ENCODE data around the gene ZNF416.

The ZNF416 gene

DNA sequence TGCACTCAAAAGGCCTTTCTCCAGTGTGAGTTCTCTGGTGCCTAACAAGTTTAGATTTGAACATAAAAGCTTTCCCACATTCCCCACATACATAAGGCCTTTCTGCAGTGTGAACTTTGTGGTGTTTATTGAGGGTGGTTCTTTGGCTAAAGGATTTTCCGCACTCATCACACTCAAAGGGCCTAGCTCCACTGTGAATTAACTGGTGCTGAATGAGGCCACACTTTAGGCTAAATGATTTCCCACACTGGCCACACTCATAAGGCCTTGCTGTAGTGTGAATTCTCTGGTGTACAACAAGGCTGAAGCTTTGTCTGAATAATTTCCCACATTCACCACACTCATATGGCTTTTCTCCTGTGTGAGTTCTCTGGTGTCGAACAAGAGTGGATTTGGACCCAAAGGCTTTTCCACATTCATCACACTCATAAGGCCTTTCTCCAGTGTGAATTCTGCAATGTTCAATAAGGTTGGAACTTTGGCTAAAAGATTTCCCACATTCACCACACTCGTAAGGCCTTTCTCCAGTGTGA lies 6.2 kb downstream of the ZNF416 start:
- peaks cover 3% of the 10 kb centered on the region for H3K4me1 Mint-ChIP-seq (ENCODE audit: low read depth)
- H3K4me3 Mint-ChIP-seq = no peak overlapping the region

DNA sequence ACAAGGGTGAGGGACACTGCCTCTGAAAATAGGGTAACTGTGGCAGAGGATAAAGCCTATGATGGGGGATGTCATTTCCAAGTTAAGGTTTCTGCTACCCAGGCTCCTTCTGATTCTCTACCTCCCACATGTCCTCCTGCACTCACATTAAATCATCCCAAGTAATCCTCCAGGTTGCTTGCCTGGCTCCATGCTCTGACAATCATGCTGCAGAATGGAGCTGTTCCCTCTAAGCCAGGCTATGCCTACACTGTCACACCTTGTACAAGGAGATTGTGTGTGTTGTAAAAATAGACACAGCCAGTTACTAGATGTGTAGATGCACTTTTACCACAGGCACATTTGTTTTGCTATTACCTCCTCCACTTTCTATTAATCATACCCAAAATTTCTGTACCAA lies 8.0 kb downstream of the ZNF416 start:
- H3K4me1 Mint-ChIP-seq (ENCODE audit: low read depth) = no peaks in the 10 kb centered on the region
- peaks cover 92% of the 10 kb centered on the region for H3K9me3 Mint-ChIP-seq

More for the DNA sequence above, 6.2 kb downstream of the ZNF416 start:
- Mint-ChIP-seq H3K9me3 (peaks cover 92% of the 10 kb centered on the region), H3K36me3 (ENCODE audit: low read depth) (peaks cover 62% of the 10 kb centered on the region), H3K27me3 (ENCODE audit: low read depth) (no peaks in the 10 kb centered on the region), H3K27ac (no peak overlapping the region)

DNA sequence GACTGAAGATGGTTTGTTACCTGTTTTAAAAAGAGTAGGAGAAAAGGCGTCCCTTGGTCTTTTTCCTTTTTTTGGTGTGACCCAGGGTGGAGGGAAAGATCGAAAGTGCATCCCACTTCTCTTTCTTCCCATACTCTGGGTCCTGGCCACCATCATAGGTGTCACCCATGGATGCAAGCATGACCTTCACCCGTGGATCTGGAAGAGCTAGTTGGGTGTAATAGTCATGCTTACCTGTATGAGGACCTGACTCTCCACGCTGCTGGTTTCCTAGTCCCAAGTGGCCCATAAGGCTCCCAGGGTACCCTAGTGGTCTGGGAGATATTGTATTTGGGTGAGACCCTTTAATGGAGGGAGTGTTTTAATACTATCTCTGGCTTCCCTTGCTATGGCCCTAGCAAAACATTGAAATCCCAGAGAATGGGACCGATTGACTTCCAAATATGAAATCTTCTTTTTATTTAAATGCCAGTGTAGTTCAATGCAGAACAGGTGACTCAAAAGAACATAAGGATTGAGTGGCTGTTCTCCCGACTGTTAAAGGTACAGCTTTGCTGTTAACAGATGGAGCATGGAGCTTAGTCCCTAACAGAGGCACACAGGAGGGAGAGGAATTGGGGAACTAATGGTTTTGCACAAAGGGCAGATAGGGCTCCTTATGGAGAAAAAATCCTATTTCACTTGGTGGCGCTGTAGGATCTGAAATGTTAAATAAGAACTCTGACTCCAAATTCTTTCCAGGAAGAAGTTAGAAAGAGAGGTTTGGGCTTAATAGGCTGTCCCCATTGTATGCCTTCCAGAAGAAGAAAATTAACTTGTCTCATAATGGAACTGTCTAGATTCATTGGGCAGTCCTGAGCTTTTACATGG lies 12.1 kb downstream of the ZNF416 start:
- Mint-ChIP-seq H3K4me1 (ENCODE audit: low read depth) (no peaks in the 10 kb centered on the region), H3K27ac (no peak overlapping the region), H3K4me3 (no peak overlapping the region), H3K9me3 (peaks cover 80% of the 10 kb centered on the region), H3K27me3 (ENCODE audit: low read depth) (no peaks in the 10 kb centered on the region), H3K36me3 (ENCODE audit: low read depth) (peaks cover 11% of the 10 kb centered on the region)

More for the DNA sequence above, 8.0 kb downstream of the ZNF416 start:
- Mint-ChIP-seq H3K27ac (no peak overlapping the region), H3K27me3 (ENCODE audit: low read depth) (no peaks in the 10 kb centered on the region), H3K36me3 (ENCODE audit: low read depth) (peaks cover 47% of the 10 kb centered on the region), H3K4me3 (no peak overlapping the region)

DNA sequence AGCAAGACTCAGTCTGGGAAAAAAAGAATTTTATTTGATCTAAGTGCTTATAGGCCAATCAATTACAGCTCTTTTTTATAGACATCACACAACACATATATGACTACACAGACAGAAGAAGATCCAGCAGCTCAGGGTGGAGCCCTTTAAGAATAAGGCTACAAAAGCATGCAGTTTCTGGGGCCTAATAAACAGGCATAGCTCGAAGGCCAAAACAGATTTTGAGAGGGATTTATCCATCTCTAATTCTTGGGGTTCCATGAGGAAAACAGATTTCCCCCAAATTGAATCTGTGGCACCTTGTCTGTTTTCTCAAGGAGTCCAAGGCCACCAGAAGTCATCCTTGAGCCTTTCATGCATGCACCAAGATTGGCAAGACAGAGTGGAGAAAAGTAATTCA lies 15.2 kb downstream of the ZNF416 start:
- H3K27me3 Mint-ChIP-seq (ENCODE audit: low read depth) = no peaks in the 10 kb centered on the region
- peaks cover 16% of the 10 kb centered on the region for H3K4me1 Mint-ChIP-seq (ENCODE audit: low read depth)
- peaks cover 75% of the 10 kb centered on the region for H3K9me3 Mint-ChIP-seq
- H3K4me3 Mint-ChIP-seq = no peak overlapping the region
- no peak overlapping the region for H3K27ac Mint-ChIP-seq
- H3K36me3 Mint-ChIP-seq (ENCODE audit: low read depth) = peaks cover 14% of the 10 kb centered on the region

DNA sequence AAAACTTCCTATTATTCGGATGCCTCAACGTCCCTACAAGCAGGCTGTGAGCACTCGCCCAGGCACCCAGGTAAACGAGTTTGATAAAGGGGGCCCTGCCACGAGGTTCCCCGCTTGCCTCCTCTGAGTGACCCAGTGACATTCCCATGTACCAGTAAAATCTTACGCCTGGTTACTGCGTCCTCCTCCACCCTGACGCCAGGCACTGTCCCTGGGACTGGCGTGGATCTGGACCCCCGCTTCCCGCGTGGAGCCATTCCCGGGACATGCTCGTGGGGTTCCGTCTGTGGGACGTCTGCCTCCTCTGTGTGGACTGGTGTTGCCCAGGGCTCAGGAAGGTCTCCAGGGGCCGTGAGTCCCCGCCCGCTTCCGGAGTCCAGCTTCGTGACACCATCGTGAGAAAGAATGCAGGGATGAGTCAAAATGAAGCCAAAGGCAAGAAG lies 18.6 kb downstream of the ZNF416 start:
- peak overlapping the region; percentile 99 for H3K4me3 Mint-ChIP-seq
- H3K27ac Mint-ChIP-seq = peak overlapping the region; percentile 90
- H3K9me3 Mint-ChIP-seq = peaks cover 56% of the 10 kb centered on the region
- H3K27me3 Mint-ChIP-seq (ENCODE audit: low read depth) = no peaks in the 10 kb centered on the region
- peaks cover 28% of the 10 kb centered on the region for H3K4me1 Mint-ChIP-seq (ENCODE audit: low read depth)
- H3K36me3 Mint-ChIP-seq (ENCODE audit: low read depth) = peaks cover 30% of the 10 kb centered on the region

DNA sequence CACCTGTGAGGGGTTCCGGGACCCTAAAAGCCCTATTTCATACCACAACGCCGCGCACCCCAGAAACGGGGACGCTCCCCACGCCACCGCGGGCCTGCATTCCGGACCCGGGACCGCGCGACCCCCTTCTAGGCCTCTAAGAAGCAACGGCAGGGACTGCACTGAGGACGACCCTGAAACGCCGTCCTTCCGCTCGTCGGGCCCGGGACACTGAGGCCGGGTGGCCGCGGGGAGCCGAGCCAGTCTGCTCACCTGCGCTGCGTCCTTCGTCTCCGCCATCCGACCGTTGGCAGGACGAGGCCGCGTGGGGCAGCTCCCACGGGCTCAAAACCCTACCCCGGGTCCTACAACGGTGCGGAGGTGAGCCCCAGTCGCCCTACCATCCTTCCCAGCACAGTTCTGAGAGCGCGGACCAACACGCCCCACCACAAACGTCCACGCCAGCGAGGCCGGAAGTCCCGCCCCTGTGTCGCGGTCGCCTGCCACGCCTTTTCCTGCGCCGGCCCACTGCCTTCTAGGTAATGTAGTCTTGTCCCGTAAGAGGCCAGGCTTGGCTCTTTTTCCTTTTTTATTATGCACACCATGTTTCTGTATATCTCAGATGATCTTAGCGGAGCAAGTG lies 19.2 kb downstream of the ZNF416 start, which contains the start of gene ZNF550:
ZNF550 (minus strand) TSS at position 460 of the 622 bp plus-strand sequence; CDS start at position 279, 181 bp downstream.
- H3K27me3 Mint-ChIP-seq (ENCODE audit: low read depth) = no peaks in the 10 kb centered on the region
- H3K4me1 Mint-ChIP-seq (ENCODE audit: low read depth) = peaks cover 28% of the 10 kb centered on the region

DNA sequence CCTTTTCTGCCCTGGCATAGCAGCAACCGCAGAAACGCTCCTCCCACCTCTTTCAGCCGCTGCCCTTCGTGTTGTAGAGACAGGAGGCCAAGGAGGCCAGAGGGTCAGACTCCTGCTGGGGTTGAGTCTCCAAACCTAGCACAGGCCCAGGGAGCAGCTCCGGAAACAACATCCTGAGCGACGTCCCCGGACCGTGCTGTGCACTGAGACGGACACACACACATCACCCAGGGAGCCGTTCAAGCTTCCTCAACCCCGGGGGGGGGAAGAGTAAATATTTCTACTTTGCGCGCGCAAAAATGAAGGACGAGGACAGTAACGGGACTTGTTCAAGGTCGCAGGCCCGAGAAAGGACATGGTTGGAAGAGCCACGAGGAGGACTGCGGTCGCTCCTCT lies 19.7 kb downstream of the ZNF416 start:
- peaks cover 39% of the 10 kb centered on the region for H3K36me3 Mint-ChIP-seq (ENCODE audit: low read depth)
- peak overlapping the region; percentile 95 for H3K27ac Mint-ChIP-seq
- peak overlapping the region; percentile 99 for H3K4me3 Mint-ChIP-seq
- peaks cover 28% of the 10 kb centered on the region for H3K4me1 Mint-ChIP-seq (ENCODE audit: low read depth)
- peaks cover 59% of the 10 kb centered on the region for H3K9me3 Mint-ChIP-seq
- H3K27me3 Mint-ChIP-seq (ENCODE audit: low read depth) = no peaks in the 10 kb centered on the region

More for the DNA sequence above, 19.2 kb downstream of the ZNF416 start, which contains the start of gene ZNF550:
- H3K4me3 Mint-ChIP-seq = peak within 1 kb of the TSS; percentile 99
- H3K36me3 Mint-ChIP-seq (ENCODE audit: low read depth) = peaks cover 34% of the 10 kb centered on the region
- H3K9me3 Mint-ChIP-seq = peaks cover 56% of the 10 kb centered on the region
- peak within 1 kb of the TSS; percentile 95 for H3K27ac Mint-ChIP-seq

DNA sequence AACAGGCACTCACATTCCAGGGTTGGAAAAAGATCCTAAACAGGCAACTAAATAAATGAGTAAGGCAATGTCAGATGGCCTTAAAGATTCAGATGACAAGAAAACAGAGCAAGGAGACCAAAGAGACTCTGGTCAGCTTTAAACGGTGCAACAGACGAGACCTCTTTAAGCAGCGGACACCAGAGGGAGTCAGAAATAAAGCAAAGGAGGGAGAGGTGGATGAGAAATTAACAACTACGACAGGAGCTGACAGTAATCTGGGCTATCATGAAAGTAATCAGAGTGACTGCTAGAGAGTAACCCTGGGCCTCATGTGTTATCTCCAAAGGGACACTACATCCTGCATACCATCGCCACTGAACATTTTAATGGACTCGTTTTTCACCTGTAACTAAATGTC lies 20.2 kb downstream of the ZNF416 start:
- H3K27ac Mint-ChIP-seq = peak overlapping the region; percentile 95
- H3K4me3 Mint-ChIP-seq = peak overlapping the region; percentile 99
- peaks cover 28% of the 10 kb centered on the region for H3K4me1 Mint-ChIP-seq (ENCODE audit: low read depth)
- peaks cover 43% of the 10 kb centered on the region for H3K36me3 Mint-ChIP-seq (ENCODE audit: low read depth)
- no peaks in the 10 kb centered on the region for H3K27me3 Mint-ChIP-seq (ENCODE audit: low read depth)
- peaks cover 60% of the 10 kb centered on the region for H3K9me3 Mint-ChIP-seq

DNA sequence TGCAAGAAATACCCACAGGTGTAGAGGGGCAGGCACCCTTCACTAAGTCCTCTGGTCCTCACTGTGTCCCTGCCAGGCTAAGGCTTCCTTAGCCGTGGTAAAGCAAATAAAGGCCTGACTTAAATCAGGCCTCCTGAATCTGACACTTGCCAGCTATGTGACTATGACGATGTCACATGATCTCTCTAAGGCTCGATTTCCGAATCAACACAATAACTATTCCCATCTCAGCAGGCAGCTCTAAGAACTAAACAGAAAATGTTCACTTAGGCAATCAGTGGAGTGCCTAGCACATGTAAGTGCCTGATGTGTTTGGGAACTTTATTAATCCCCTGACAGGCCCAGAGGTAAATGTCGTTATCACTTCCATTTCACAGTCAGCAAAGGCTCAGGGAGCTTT lies 21.1 kb downstream of the ZNF416 start:
- H3K4me3 Mint-ChIP-seq = peak overlapping the region; percentile 99
- no peaks in the 10 kb centered on the region for H3K27me3 Mint-ChIP-seq (ENCODE audit: low read depth)
- peaks cover 58% of the 10 kb centered on the region for H3K9me3 Mint-ChIP-seq
- no peak overlapping the region for H3K27ac Mint-ChIP-seq
- peaks cover 52% of the 10 kb centered on the region for H3K36me3 Mint-ChIP-seq (ENCODE audit: low read depth)
- H3K4me1 Mint-ChIP-seq (ENCODE audit: low read depth) = peaks cover 28% of the 10 kb centered on the region

DNA sequence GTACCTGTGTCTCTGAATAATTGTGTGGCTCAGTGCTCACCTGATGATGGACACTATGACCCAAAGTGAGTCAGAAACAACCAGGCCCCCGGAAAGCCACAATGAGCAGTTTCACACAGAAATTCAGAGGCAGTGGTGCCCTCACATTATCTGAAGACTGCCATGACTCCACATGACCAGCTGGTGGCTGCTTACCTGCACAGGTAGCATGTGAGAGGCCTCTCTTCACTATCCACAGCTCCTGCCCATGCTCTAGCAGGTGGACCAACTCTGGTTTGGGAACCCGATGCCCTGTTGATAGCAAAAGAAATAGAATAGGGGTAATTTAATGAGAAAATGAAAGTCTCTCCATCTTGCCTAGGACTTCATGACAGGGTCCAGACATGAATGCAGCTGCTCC lies 26.3 kb downstream of the ZNF416 start:
- no peaks in the 10 kb centered on the region for H3K27me3 Mint-ChIP-seq (ENCODE audit: low read depth)
- H3K4me3 Mint-ChIP-seq = no peak overlapping the region
- peaks cover 3% of the 10 kb centered on the region for H3K4me1 Mint-ChIP-seq (ENCODE audit: low read depth)
- H3K27ac Mint-ChIP-seq = no peak overlapping the region
- peaks cover 73% of the 10 kb centered on the region for H3K9me3 Mint-ChIP-seq
- peaks cover 88% of the 10 kb centered on the region for H3K36me3 Mint-ChIP-seq (ENCODE audit: low read depth)

DNA sequence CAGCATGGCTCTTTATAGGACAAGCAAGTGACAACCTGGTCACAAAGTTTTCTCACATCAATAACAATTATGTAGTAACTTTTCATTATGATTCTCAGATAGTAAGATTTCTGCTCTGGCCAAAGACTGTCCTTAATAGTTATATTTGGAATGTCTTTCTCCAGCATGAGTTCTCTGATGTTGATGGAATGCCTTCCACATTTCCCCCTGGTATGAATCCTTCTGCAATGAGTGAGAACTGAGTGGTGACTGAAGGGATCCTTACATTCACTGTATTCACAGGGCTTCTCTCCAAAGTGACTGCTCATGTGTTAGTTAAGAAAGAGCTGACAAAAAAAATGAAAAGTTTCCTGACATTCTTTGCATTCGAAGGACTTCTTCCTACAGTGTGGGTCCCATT lies 32.2 kb downstream of the ZNF416 start:
- no peak overlapping the region for H3K4me3 Mint-ChIP-seq
- no peaks in the 10 kb centered on the region for H3K4me1 Mint-ChIP-seq (ENCODE audit: low read depth)
- no peaks in the 10 kb centered on the region for H3K27me3 Mint-ChIP-seq (ENCODE audit: low read depth)
- H3K9me3 Mint-ChIP-seq = peaks cover 85% of the 10 kb centered on the region
- H3K27ac Mint-ChIP-seq = no peak overlapping the region
- H3K36me3 Mint-ChIP-seq (ENCODE audit: low read depth) = peaks cover 82% of the 10 kb centered on the region

DNA sequence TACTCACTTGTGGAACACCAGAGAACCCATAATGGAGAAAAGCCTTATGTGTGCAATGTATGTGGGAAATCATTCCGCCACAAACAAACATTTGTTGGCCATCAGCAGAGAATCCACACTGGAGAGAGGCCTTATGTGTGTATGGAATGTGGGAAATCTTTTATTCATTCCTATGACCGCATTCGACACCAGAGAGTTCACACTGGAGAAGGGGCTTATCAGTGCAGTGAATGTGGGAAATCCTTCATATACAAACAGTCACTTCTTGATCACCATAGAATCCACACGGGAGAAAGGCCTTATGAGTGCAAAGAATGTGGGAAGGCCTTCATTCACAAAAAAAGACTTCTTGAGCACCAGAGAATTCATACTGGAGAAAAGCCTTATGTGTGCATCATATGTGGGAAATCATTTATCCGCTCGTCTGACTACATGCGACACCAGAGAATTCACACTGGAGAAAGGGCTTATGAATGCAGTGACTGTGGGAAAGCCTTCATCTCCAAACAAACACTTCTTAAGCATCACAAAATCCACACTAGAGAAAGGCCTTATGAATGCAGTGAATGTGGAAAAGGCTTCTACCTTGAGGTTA lies 40.7 kb downstream of the ZNF416 start:
- Mint-ChIP-seq H3K36me3 (ENCODE audit: low read depth) (peaks cover 85% of the 10 kb centered on the region), H3K27me3 (ENCODE audit: low read depth) (no peaks in the 10 kb centered on the region), H3K9me3 (peaks cover 92% of the 10 kb centered on the region), H3K4me3 (no peak overlapping the region), H3K4me1 (ENCODE audit: low read depth) (no peaks in the 10 kb centered on the region), H3K27ac (no peak overlapping the region)

DNA sequence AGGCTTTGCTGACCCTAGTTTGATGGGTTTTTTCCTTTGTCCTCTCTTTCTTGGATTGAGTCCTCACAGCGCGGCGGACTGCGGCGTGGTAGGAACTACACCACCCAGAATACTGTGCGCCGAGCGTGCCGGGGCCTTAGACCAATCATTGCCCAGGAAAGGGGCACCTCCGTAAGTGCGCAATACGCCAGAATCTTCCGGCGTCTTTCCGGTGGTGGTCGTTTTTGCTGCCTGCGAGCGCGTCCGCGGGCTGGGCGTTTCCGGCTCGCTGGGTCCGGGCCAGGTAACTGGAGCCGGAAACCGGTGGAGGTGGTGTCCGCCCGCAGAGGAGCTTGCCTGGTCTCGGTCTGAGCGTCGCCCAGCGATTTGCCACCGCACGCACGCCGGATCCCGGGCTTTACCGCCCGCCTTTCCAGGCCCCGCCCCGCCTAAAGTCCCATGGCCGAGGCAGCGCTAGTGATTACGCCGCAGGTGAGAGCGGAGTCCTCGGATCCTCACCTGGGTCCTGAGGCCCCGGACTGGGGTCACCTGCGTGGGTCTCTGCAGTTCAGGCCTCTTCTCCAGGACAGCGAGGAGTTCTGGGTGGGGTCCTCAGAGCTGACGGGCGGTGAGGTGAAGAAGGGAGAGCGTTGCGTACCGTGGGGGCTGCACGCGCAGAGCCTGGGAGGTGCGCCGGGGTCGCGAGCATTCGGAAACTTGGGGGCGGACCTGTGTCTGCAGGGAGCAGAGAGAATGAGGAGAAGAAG lies 51.4 kb downstream of the ZNF416 start, which contains the start of gene ZNF549:
ZNF549 (plus strand) TSS at position 221 of the 746 bp plus-strand sequence; CDS start at position 439, 218 bp downstream.
- Mint-ChIP-seq H3K36me3 (ENCODE audit: low read depth) (peaks cover 29% of the 10 kb centered on the region), H3K27ac (peak within 1 kb of the TSS; percentile 67), H3K4me1 (ENCODE audit: low read depth) (peaks cover 17% of the 10 kb centered on the region), H3K27me3 (ENCODE audit: low read depth) (no peaks in the 10 kb centered on the region), H3K4me3 (peak within 1 kb of the TSS; percentile 94), H3K9me3 (peaks cover 71% of the 10 kb centered on the region)
